SH-SY5Y (cell line): ENCODE measurements around the gene AIRE.

Source experiments
- GATA2 ChIP-seq: IDR thresholded peaks from 2 replicates; pipeline ENCODE4 v1.6.1; 2011; ENCODE audit warnings: mild to moderate bottlenecking, low read depth, low read length
- GATA3 ChIP-seq: IDR thresholded peaks from 2 replicates; pipeline ENCODE4 v1.6.1; 2011; ENCODE audit warnings: low read depth, mild to moderate bottlenecking, low read length, moderate library complexity

DNA sequence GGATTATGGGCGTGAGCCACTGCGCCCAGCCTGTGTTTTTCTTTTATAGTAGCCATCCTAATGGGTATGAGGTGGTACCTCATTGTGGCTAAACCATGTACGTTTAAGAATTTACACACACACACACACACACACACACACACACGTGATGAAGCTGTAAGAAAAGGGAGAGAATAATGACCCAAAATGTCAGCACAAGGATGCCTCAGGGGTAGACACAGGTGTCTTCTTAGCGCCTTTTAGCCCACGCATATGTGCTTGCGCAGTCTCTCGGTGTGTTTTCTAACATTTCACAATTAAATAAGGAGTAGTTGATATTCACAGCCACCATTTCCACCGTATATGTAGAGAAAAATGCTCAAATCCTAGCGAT, 13.4 kb downstream of the AIRE start:
- TF ChIP-seq GATA2 (no peak), GATA3 (no peak)
